UCSD-AML1 (cell line): ENCODE measurements around the gene RIMS4.

Experiments
- DNase-seq: peaks from one replicate; lab custom pipeline; 2025; ENCODE audit not compliant: unreplicated experiment; lab: John Stamatoyannopoulos, UW

The RIMS4 gene

DNA sequence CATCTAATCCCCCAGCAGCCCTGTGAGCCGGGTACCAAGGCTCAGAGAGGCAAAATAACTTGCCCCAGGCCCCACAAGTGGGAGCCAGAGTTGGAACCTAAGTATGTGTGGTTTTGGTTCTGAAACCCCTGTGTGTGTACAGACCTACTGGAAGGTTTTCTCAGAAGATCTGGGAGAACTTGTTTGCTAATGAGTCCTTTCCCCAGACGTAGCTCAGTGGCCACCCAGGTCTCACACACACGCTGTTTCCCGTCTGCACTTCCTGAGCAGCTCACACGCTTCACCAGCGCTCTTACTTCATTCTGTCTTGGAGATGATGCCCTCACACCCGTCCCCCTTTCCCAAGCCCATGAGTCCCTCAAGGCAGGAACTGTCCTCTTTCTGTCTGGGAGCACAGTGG, 87.0 kb downstream of the RIMS4 start:
- peak; percentile 32 for DNase-seq

DNA sequence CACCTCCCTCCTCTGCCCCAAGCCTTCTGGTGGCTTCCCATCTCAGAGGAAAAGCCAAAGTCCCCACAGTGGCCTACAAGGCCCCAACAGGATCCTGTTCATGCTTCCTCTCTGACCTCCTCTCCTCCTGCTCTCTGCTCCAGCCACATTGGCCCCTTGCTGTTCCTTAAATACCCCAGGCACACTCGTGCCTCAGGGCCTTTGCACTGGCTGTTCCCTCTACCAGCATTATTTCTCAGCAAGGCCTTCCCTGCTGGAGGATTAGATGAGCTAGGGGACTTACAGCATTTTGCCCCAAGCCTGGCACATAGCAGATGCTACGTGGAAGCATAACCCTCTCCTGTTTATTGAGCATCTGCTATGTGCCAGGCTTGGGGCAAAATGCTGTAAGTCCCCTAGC, 87.4 kb downstream of the RIMS4 start:
- no peak for DNase-seq

DNA sequence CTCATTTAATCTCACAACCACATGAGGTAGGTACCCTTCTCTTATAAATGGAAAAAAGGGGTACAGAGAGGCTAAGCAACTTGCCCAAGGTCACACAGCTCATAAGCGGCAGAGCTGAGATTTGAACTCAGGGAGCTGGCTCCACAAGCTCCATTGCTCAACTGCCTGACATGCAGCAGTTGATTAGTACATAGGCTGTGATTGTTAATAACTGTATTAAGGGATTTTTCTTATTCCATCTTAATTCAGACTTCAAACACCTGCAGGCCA, 88.6 kb downstream of the RIMS4 start:
- no peak for DNase-seq

DNA sequence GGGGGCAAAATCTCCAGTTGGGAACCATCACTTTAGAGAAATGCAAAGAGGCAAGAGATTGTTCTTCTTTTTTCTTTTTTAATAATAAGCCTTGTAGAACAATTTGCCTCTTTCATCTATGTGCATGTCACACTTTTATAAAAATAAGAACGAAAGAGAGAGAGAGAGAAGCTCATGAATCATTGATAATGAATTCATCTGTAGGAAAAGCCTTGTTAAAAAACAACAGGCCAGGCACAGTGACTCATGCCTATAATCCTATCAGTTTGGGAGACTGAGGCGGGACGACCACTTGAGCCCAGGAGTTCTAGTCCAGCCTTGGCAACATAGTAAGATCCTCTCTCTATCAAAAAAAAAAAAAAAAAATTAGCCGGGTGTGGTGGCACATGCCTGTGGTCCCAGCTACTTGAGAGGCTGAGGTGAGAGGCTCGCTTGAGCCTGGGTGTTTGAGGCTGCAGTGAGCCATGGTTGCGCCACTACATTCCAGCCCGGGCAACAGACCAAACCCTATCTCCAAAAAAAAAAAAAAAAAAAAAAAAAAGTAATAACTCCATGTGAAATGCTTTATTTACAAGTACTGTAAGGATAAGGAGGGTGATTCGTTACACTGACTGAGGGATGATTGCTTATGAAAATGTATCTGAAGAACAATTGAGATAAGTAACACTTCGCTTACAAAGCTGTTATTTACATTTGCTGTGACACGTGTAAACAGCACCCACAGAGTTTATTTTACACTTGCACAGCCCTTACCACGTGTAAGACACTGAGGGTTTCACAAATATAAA, 89.2 kb downstream of the RIMS4 start:
- no peak for DNase-seq

DNA sequence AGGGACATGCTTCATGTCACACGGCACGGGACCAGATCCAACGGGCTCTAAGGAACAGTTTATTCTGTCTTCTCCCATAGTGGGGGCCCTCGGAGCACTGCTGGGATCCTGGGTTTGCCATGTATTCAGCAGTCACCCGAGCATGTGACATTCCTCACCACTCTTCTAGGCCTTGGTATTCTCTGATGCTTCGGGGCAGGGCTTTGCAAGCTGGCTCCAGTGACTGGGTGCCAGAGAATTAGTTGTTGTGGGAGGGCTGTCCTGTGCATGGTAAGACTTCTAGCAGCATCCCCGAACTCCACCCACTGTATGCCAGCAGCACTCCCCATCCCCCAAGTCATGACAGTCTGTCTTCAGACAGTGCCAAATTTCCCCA, 89.7 kb downstream of the RIMS4 start:
- DNase-seq = no peak

DNA sequence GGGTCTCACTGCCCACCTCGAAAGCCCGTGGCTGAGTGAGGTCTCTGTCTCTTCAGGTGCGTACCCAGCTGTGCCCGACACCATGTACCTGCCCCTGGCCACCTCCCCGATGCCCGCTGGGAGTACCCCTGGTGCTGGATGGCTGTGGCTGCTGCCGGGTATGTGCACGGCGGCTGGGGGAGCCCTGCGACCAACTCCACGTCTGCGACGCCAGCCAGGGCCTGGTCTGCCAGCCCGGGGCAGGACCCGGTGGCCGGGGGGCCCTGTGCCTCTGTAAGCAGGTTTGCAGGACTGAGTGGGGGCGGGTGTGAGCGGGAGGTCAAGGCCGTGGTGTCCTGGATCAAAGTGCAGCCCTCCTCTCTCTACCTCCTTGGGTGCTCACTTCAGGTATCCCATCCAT, 90.5 kb downstream of the RIMS4 start:
- DNase-seq = no peak

DNA sequence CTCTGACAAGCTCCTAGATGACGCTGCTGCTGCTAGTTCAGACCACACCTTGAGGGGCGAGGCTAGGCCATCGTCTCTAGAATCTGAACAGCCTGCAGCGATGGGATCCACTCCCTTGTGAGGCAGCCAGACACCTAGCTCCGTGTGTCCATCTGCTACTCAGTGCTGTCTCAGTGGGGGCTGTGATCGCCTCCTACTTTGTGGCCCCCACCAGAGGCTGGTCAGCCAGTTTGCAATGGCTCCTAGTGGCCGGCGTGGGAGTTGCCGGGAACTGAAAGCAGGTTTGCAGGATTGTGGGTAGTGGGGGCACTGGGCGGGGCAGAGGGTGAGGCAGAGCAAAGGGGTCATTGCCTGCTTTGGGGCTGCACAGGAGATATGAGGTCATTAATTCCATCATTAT, 92.4 kb downstream of the RIMS4 start:
- DNase-seq = no peak

DNA sequence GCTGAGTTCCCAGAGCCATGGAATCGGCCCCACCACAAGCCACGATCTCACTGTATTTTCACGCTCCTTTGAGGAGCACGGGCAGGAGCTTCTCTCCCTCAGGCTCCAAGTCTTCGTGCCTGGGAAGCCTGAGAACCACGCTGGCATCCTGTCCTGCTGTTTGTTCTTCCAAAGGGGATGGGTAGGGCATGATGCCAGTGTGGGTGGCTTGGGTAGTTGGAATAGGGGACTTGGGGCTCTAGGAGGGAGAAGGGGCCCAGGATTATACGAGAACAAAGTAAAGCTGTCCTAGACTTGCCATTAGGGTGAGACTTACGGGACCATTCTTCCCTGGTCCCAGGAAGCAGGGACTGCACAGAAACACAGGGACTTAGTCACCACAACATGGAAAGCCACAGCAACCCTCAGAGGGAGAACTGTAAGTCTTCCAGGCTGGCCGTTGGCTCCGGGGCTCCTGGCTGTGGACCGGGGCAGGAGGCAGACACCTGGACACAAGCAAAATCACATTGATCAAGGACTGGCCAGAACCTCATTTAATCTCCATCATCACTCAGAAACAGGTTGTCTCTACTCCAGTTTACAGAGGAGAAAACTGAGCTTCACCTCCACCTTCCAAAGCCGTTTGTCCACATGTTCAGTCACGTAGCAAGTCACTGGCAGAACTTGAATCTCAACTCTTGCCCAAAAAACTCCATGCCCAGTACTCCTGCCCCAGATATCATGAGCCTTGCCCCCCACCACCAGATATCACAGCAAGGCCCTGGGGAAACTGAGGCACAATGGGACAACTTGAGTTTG, 93.8 kb downstream of the RIMS4 start:
- DNase-seq = no peak

DNA sequence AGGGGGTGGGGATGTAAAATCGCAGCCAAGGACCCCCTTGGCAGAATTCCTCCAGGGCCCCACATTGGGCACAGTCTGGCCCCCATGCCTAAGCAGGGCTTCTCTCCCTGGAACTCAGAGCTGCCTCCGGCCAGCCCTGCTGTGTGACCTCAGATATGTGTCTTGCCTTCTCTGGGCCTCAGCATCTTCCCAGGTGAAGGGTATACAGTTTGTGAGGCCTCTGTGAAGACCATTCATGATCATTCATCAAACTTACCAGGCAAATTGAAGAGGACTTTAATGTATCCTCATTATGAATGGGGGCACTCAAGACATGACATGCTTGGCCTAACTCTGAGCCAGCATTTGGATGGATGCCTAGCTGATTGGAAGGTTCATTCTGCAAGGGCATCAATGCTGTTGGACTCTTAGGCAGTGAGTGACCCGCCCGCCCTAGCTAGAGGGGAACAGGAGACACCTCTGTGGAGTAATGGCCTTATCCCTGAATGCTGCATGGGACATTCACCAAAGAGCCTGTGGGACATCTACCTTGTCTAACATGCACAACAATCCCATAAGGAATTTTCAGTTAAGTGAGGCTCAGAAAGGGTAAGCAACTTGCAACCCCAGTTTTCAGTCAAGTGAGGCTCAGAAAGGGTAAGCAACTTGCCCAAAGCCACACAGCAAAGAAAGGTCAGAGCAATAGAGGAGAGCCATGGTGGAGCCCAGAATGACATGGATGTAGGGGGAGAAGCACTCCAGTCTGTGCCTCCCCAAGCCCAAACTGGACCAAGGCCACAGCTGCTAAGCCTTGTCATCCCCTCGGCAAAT, 94.6 kb downstream of the RIMS4 start:
- no peak for DNase-seq

DNA sequence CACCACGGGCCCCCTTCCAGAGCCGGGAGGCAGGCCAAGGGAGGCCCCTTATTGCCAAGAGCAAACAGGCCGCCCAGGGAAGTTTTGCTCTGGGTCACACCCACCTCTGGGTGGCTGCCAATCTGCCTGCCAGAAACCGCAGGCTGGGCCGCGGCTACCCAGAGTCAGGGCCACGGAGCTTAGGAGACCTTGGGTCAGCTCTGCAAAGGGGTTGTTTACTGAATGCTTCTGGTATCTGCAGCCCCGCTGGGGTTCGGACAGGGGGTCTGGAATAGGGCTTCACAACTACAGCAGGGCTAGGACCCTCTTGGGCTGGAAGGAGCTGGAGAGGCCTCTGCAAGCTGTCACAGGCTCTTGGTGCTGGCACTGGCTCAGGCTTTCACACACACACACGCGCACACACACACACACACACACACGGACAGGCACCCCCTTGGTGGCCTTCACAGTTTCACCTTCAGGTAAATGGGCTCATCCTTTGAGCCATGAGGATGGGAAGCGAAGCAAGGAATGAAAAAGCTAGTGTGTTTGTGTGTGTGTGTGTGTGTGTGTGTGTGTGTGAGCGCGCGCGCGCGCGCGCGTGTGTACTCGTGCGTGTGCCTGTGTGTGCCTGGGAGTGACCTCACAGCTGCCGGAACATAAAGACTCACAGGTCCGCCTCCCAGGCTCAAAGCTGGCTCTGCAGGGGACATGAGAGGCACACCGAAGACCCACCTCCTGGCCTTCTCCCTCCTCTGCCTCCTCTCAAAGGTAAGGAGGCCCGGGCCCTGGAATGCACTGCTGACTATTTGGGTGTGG, 95.4 kb downstream of the RIMS4 start, which contains the start of gene CCN5:
CCN5 (plus strand) TSS at position 669 of the 798 bp plus-strand sequence; CDS start at position 691, 22 bp downstream.
- peak; percentile 52 for DNase-seq

DNA sequence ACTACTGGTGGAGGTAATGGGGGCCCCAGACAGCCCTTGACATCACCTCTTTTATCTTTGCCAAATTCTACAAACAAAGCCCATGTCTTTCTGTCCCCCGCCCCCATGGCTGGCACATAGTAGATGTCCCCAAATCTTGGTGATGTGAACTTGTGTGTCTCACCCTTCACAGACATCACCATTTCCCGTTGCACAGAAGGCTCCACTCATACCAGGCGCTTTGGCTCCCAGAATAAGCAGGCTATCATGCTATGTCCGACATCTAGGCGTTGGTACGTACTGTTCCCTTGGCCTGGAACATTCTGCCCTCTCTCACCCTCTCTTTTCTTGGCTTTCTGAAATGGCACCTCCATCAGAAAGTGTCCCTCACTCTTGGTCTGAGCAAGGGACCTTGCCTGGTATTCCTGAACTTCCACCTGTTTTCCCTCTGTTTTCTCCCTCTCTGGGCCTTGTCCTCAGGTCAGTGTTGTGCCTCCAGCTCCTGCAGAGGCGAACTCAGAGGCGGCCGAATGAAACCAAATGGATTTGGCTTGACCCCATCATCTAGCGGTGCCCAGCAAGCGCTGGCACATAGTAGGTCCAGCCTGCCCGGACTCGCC, 96.1 kb downstream of the RIMS4 start:
- DNase-seq = no peak

DNA sequence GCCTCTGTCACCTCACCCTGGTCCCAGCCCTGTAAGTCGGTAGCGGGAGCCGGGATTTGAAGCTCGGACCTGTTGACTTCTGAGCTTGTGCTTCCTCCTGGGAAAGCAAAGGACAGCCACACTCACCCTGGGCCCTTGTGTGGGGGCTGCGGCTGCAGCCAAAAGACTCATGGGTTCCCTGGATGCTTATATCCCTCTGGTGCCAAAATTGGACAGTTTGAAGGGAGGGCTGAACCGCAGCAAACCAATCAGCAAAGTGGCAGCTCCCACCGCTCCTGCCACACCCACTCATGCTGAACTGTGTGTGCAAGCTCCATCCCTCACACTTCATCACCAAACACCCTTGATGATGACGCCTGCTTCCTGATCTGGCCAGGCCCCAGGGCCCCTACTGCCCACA, 99.1 kb downstream of the RIMS4 start:
- DNase-seq = no peak

DNA sequence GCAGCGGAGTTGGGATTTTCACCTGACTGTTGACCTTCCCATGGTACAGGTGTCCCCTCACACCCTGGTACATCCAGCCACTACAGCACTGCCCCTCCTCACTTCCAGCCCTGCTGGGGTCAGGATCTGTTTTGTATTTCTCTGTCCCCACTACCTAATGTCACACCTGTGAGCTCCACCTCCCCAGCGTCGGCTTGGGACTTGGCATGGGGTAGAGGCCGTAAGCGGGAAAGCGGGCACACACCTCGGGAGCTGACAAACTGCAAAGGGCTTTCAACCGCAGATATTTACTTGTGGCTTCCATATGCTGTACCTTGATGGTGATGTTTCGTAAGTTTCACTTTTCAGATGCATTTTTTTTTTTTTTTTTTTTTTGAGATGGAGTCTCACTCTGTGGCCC, 100.5 kb downstream of the RIMS4 start:
- DNase-seq = no peak

DNA sequence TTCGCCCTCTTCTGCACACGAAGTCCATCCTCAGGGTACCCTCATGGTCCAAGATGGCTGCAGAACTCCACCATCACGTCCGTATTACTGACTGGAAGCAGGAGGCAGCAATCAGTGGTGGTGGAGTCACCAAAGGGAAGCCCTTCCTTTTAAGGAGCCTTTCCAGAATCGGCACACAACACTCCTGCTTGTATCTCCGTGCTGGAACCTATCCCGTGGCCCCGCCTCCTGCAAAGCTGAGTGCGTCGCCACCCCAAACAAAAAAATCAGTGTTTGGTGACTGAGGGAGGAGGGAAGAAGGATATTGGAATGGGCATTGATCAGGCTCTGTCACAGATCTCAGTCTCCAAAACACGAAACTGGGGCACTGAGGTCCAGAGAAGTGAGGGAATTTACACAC, 101.0 kb downstream of the RIMS4 start:
- DNase-seq = no peak

DNA sequence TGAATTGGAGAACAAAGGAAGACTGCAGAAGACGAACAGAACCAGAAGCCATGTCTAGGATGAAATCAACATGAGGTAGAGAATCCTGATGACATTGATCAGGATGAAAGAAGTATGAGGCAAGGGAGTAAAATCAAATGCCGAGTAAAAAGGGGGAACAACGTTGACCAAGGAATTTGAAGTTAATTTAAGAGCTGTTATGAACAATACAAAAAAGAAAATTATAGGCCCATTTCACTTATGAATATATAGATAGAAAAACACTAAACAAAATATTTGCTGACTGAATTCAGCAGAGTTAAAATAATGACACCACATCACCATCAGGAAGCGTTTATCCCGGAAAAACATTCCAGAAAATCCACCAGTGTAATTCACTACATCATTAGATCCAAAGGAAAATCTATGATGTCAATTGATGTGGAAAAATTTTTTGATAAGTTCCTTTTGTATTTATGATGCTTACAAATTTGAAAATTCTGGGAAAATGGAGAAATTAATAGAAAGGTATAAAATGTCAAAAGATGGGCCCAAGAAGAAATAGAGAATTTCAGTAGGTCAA, 103.2 kb downstream of the RIMS4 start:
- DNase-seq = no peak

DNA sequence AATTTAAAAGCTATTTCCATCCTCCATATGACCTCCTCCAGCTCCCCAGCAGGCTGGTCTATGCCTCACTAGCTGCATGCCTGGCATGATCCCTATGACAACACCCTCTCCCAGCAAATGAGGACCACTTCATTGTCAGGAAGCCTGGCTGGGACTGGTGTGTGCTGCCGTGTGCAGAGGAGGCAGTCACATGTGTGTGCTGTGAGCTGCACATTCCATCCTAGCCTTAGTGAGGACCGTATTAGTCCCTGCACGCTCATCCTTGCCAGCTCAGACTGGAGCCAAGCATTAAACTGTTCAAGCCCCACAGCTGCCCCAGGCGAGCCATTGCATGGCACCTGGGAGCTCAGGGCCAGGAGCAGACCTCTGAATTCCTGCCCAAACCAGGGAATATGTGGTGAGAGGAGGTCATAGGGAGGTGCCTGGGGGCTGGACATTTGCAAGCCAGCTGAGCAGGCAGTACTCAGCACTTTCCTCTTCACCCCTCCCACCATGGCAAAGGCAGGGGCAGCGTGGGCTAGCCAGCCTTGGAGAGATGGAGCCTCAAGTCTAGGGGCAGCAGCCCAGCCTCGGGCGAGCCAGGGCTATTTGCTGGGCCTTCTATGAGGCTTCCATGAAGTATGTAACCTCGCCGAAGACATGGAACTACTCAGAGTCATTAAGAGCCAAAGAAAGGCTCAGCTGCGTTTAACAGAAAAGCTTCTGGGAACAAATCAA, 103.9 kb downstream of the RIMS4 start:
- no peak for DNase-seq

DNA sequence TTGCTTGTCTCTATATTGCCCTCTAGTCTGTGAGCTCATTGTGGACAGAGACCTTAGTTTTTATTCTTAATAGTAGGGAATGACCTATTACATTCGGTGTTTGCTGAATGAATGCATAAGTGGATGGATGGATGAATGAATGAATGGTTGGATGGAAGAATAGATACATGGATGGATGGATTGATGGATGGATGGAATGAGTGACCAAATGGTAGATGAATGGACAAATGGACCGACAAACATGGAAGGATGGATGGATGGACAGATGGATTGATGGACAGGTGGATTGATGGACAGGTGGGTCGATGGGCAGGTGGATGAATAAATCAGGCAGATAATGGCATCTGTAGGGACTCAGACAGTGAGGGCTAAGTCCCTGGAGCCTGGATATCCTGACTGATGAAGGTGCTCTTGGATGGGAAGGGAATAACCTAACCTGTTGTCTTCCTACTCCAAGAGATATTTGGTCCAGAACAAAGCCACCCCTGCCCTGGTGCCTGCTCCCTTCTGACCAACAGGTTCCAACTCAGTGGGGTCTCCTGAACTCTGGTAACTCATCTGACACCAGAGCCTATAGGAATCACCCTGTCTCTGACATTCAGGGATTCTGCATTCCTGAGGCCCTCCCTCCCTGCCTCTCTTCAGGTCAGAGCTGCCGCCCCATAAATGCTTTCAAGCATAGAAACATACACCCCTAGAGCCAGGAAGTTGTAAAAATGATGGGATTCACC, 104.8 kb downstream of the RIMS4 start:
- DNase-seq = no peak

DNA sequence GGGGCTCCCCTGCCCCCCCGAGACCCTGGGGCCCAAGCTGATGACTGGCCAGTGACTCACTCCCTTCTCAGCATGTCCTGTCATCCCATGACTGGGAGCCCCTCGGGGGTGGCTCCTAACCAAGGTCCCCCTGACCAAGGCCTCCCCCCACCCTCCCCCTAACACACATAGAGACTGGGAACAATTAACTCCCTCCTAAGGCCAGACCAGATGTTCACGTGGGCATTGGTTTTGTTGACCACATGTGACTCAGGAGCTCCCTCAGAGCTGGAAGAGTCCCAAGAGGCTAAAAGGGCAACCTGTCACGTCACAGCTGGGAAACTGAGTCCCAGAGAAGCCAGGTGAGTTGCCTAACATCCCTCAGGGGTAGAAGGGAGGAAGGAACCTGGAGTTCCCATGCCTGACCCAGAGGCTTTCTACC, 105.8 kb downstream of the RIMS4 start:
- DNase-seq = no peak

DNA sequence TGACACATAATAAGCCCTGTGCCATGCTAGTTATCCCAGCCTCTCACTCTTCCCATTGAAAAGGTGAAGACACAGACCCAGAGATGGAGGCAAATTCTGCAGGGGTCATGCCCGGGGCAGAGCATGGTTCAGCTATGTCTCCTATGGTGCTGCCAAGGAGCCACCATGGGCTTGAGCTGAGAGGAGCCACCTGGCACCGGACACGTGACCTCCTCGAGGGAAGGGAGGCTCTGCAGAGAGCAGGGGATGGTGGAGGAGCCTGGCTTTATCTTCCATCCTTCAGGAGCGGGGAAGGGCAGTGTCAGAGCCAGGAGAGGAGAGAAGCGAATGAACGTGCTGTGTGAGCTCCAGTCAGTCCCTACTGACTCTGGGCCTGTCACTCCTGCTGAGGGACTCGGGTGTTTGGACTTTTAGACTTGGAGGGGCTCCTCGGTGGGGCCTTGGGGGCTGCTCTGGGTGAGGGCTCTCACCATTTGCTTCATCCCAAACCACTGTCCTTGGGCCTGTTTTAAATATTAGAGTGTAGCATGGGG, 106.3 kb downstream of the RIMS4 start:
- no peak for DNase-seq
